Subcutaneous adipose tissue (tissue), 4 donors: ENCODE data around the gene DDT. TPM values are rescaled to one million over a fixed set of nuclear protein-coding genes. Genes with fewer than 3 reads are reported as not detected.
"Not testable (repeated sequence)": the region's sequence is repeated elsewhere in the genome, so short reads cannot be mapped to it uniquely, and the experiment has no call there.

Experiments
- total RNA-seq, 4 donors: library from RNA; depleted of rRNA; stranded (reverse); fragments of >200 nt; gene quantifications; one replicate each; pipeline ENCODE4 v1.1.0, GENCODE V29; 2016
- TF ChIP-seq, protein P1 (sequence below): fragments of 450-650 bp; IDR thresholded peaks from one replicate; pipeline ENCODE4 v1.5.1; 2016; ENCODE audit warnings: low read depth, mild to moderate bottlenecking, control low read depth, antibody characterized with exemption, moderate library complexity

The DDT gene
- total RNA-seq, 4 donors from 2014 or later = 94.9 to 211 (median 111) TPM

DNA sequence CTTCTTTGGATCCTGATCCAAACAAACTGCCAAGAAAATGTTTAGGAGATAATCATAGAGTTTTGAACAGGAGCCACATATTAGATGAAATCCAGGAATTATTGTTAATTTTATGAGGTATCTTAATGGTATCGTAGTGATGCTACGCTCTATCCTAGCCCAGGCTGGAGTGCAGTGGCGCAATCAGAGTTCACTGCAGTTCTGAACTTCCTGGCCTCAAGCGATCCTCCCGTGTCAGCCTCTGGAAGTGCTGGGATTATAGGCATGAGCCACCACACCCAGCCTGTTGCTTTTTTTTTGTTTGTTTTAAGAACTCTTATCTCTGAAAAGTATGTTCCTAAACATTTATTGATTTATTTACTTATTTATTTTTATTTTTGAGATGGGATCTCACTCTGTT, 28.6 kb upstream of the DDT start:
- TF ChIP-seq, protein P1, sequence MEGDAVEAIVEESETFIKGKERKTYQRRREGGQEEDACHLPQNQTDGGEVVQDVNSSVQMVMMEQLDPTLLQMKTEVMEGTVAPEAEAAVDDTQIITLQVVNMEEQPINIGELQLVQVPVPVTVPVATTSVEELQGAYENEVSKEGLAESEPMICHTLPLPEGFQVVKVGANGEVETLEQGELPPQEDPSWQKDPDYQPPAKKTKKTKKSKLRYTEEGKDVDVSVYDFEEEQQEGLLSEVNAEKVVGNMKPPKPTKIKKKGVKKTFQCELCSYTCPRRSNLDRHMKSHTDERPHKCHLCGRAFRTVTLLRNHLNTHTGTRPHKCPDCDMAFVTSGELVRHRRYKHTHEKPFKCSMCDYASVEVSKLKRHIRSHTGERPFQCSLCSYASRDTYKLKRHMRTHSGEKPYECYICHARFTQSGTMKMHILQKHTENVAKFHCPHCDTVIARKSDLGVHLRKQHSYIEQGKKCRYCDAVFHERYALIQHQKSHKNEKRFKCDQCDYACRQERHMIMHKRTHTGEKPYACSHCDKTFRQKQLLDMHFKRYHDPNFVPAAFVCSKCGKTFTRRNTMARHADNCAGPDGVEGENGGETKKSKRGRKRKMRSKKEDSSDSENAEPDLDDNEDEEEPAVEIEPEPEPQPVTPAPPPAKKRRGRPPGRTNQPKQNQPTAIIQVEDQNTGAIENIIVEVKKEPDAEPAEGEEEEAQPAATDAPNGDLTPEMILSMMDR = no peak

DNA sequence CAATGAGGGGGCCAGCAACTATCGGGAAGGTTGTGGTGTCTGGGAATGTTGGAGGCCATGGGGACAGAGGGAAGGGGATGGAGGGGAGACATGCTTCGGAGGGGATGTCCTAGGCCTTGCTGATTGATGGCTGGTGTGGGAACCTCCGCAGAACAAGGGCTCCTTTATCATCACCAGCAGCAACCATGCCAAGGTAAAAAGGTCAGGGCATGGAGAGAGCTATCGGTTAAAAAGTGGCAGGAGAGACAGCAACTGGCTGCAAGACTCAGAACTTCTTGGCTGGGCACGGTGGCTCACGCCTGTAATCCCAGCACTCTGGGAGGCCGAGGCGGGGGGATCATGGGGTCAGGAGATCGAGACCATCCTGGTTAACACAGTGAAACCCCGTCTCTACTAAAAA, 28.0 kb upstream of the DDT start:
- TF ChIP-seq, protein P1 = no peak

DNA sequence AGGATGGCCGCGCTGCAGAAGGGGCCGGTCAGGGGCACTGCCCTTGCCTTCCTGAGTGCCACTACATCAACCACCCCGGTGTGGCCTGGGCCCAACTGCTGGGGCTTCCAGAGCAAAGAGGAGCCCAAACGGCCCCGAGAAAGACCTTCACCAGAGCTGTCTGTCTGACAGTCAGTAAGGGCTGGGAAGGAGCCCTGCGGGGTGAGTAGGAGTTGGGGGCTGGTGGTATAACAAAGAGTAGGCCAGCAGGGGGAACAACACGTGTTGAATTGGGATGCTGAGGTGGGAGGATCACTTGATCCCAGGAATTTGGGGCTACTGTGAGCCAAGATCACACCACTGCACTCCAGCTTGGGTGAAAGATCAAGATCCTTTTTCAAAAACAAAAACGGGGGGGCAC, 27.1 kb upstream of the DDT start:
- TF ChIP-seq, protein P1 = no peak

DNA sequence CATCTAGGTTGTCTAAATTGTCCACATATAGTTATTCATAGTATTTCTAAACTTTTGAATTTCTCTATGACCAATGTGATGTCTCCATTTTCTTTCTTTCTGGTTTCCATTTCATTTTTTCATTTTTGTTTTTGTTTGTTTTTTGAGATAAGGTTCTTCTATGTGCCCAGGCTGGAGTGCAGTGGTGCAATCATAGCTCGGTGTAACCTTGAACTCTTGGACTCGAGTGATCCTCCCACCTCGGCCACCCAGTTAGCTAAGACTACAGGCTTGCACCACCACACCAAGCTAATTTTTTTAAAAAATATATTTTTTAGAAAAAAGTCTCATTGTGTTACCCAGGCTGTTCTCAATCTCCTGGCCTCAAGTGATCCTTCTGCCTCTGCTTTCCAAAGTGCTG, 22.9 kb upstream of the DDT start:
- TF ChIP-seq, protein P1 = no peak

DNA sequence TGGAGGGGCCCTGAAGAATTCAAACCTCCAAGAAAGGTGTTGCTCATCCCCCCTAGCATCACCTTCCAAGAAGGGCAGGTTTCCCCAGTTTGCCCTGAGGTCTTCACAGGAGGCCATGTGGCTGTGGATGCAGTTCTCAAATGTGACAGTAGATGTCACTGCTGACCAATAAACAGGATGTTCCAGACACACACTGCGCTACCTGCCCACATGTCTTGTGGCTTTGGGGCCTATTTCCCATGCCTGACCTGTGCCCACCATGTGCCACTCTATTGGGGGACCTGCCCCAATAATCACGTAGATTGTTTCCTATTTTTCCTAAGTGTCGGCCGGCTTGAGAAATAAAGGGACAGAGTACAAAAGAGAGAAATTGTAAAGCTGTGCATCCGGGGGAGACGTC, 10.2 kb upstream of the DDT start:
- TF ChIP-seq, protein P1 = no peak

DNA sequence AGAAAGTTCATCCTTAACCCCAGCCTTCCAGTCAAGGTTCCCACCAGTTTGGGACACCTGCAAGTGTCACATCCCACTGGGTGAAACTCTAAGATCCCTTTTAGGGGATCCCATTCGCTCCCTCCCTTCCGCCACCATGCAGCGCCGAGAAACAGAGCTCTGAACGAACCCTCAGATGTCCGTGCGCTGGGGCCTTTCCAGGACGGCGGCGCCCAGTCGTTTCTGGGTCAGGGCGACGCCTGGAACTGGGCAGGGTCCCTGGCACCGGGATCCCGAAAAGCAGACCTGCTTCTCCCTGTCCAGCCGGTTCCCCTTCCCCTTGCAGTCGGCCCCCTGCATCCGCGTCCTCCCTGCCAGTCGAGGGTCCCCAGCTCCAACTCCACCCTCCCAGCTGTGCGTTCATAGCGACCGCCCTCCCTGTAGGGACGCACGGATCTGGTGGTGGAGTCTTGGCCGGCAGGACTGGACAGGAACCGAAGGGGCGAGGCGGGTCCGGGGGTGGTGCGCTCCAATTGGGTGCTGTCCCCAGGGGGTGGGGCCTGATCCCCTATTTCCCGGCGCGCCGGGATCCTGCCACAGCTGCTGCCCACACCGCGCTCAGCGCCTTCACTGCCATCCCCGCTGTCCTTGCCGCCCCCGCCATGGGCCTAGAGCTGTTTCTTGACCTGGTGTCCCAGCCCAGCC, 5.5 kb upstream of the DDT start, which contains the start of gene GSTT2:
Gene GSTT2, plus strand, starts transcription at position 578 of the 684 bp plus-strand sequence.
- TF ChIP-seq, protein P1 = not testable (repeated sequence)

DNA sequence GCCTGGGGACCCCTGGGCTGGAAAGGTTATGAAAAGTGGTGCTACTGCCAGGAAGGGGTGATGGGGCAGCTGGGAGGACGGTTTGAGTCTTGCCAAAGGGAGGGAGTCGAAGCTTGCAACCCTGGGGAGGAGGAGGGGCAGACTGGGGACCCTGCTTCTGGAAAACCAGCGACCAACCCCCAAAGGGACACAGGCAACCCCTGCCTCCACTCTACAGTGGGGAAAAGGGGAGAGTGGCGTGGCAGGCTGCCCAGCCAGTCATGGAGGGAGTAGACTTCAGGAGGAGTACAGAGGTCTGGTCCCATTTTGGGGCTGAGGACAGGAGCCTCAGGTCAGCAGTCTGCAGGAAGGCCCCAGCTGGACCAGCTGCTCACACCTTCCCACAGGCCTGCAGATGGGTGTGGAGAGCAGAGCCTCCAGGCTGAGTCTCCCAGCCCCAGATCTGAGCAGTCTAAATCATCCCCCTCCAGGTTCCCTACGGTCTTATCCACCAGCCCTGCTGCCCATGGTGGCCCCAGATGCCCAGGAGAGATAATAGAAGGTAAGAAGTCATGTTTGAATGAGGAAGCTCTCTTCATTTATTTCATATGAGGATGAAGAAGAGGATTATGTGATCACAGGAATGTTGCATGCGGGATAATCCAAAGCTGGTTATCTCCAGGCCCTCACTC, 3.3 kb downstream of the DDT start:
- TF ChIP-seq, protein P1 = no peak
